H1 (cell line): ENCODE results near the gene STK31. TPM values are rescaled to one million over a fixed set of nuclear protein-coding genes. Genes with fewer than 3 reads are reported as not detected.

Experiments
- CTCF ChIA-PET: fragments of 300-600 bp; sonication (Branson Sonifier 250); formaldehyde crosslinking; loops from one replicate; lab custom pipeline; 2021; ENCODE audit not compliant: partially characterized antibody; lab: Charles Lee
- POLR2A ChIA-PET: fragments of 300-600 bp; sonication (Branson Sonifier 250); formaldehyde crosslinking; loops from one replicate; lab custom pipeline; 2021; ENCODE audit warnings: inconsistent platforms; ENCODE audit not compliant: partially characterized antibody; lab: Charles Lee
- DNase-seq, 2 experiments: peaks; one replicate each; pipeline versions ENCODE4 v3.0.0 to v3.0.0-alpha.2; 2010 to 2022; ENCODE audit warnings: low spot score in 2 of 2, low read depth in 1 of 2, mixed read lengths in 1 of 2
- FAIRE-seq: peaks from 2 replicates; lab custom pipeline; 2011; peaks lifted over from hg19 to GRCh38; lab: Jason Lieb, UNC
- H2AFZ ChIP-seq: 2 replicates; pipeline ENCODE4 v1.8.1; 2012; ENCODE audit warnings: low read length, inconsistent platforms
- H2AK5ac ChIP-seq: 2 replicates; pipeline ENCODE4 v1.6.1; 2013; ENCODE audit warnings: low read depth, low read length
- H2BK120ac ChIP-seq: replicated peaks from 2 replicates; pipeline ENCODE3; 2013; ENCODE audit warnings: low read depth, low read length, inconsistent platforms
- H2BK12ac ChIP-seq: 2 replicates; pipeline ENCODE4 v1.6.1; 2013; ENCODE audit warnings: low read depth, low read length
- H2BK15ac ChIP-seq: 2 replicates; pipeline ENCODE4 v1.6.1; 2013; ENCODE audit warnings: low read length
- H2BK20ac ChIP-seq: 2 replicates; pipeline ENCODE4 v1.6.1; 2013; ENCODE audit warnings: low read length
- H2BK5ac ChIP-seq: 2 replicates; pipeline ENCODE4 v1.6.1; 2013; ENCODE audit warnings: low read depth, low read length
- H3K14ac ChIP-seq: 2 replicates; pipeline ENCODE4 v1.6.1; 2013; ENCODE audit warnings: inconsistent platforms; ENCODE audit not compliant: insufficient read length
- H3K18ac ChIP-seq: 2 replicates; pipeline ENCODE4 v1.6.1; 2013; ENCODE audit warnings: low read length; ENCODE audit errors: extremely low read depth
- H3K23ac ChIP-seq: 2 replicates; pipeline ENCODE4 v1.6.1; 2013; ENCODE audit warnings: inconsistent platforms; ENCODE audit not compliant: insufficient read length
- H3K23me2 ChIP-seq: 2 replicates; pipeline ENCODE4 v1.6.1; 2013; ENCODE audit warnings: low read depth, low read length
- H3K27ac ChIP-seq: 2 replicates; pipeline ENCODE4 v1.6.1; 2011; ENCODE audit warnings: low read depth, low read length, inconsistent platforms
- H3K27me3 ChIP-seq, 4 experiments: replicated peaks in 1 of 4; 1 replicate in 1 of 4; 2 replicates in 3 of 4; pipeline versions ENCODE4 v1.6.1 to v1.8.1; 2011 to 2013; ENCODE audit warnings: low read length in 3 of 4, mild to moderate bottlenecking in 3 of 4, inconsistent platforms in 2 of 4, mixed read lengths in 2 of 4, moderate library complexity in 1 of 4; ENCODE audit not compliant: control insufficient read depth in 3 of 4, insufficient read depth in 3 of 4; ENCODE audit errors: extremely low read depth in 1 of 4
- H3K36me3 ChIP-seq, 4 experiments: 2 replicates each; pipeline versions ENCODE4 v1.6.1 to v1.8.1; 2011 to 2013; ENCODE audit warnings: mild to moderate bottlenecking in 4 of 4, low read length in 3 of 4, moderate library complexity in 2 of 4, control low read depth in 1 of 4, inconsistent platforms in 1 of 4; ENCODE audit not compliant: insufficient read depth in 4 of 4, control insufficient read depth in 2 of 4
- H3K4ac ChIP-seq: replicated peaks from 2 replicates; pipeline ENCODE3; 2013; ENCODE audit warnings: low read length, low read depth, mixed read lengths, inconsistent platforms; ENCODE audit not compliant: insufficient read length
- H3K4me1 ChIP-seq, 4 experiments: replicated peaks in 1 of 4; 1 replicate in 1 of 4; 2 replicates in 3 of 4; pipeline versions ENCODE4 v1.6.1 to v1.8.1; 2011 to 2013; ENCODE audit warnings: low read length in 3 of 4, inconsistent platforms in 2 of 4, mixed read lengths in 1 of 4; ENCODE audit not compliant: insufficient read depth in 4 of 4, control insufficient read depth in 3 of 4
- H3K4me2 ChIP-seq, 2 experiments: 2 replicates each; pipeline versions ENCODE4 v1.6.1 to v1.8.1; 2011 to 2013; ENCODE audit warnings: low read depth in 2 of 2, low read length in 2 of 2, control low read depth in 1 of 2, inconsistent platforms in 1 of 2, mild to moderate bottlenecking in 1 of 2; ENCODE audit not compliant: insufficient read depth in 1 of 2
- H3K4me3 ChIP-seq, 4 experiments: fragments of 200-600, 300-600 bp in 1 of 4; sonication (generic), shearing (Covaris generic), sonication (Bioruptor Twin) in 1 of 4; 2 replicates each; pipeline versions ENCODE4 v1.5.1 to v1.8.1; 2011 to 2016; ENCODE audit warnings: low read length in 4 of 4, low read depth in 3 of 4, control low read depth in 2 of 4, inconsistent platforms in 2 of 4, mild to moderate bottlenecking in 2 of 4, mixed read lengths in 1 of 4, moderate library complexity in 1 of 4; ENCODE audit not compliant: insufficient read depth in 2 of 4; ENCODE audit errors: extremely low read depth in 1 of 4
- H3K56ac ChIP-seq: replicated peaks from 2 replicates; pipeline ENCODE3; 2013; ENCODE audit warnings: low read depth, mild to moderate bottlenecking, mixed read lengths, low read length, inconsistent platforms; ENCODE audit not compliant: insufficient read length
- H3K79me1 ChIP-seq: 2 replicates; pipeline ENCODE4 v1.6.1; 2013; ENCODE audit warnings: low read depth, low read length, control low read depth
- H3K79me2 ChIP-seq, 2 experiments: 2 replicates each; pipeline versions ENCODE4 v1.6.1 to v1.8.1; 2012 to 2013; ENCODE audit warnings: low read length in 2 of 2, mild to moderate bottlenecking in 2 of 2, inconsistent platforms in 1 of 2; ENCODE audit not compliant: insufficient read depth in 2 of 2, control insufficient read depth in 1 of 2
- H3K9ac ChIP-seq, 4 experiments: replicated peaks in 1 of 4; 1 replicate in 1 of 4; 2 replicates in 3 of 4; pipeline versions ENCODE4 v1.6.1 to v1.8.1; 2011 to 2013; ENCODE audit warnings: low read depth in 3 of 4, low read length in 3 of 4, control low read depth in 2 of 4, mild to moderate bottlenecking in 2 of 4, moderate library complexity in 2 of 4, inconsistent platforms in 1 of 4; ENCODE audit errors: extremely low read depth in 1 of 4
- H3K9me3 ChIP-seq, 2 experiments: 2 replicates each; pipeline versions ENCODE4 v1.6.1 to v1.8.1; 2012 to 2013; ENCODE audit warnings: mild to moderate bottlenecking in 2 of 2, moderate library complexity in 2 of 2, control low read depth in 1 of 2, inconsistent platforms in 1 of 2, low read depth in 1 of 2, low read length in 1 of 2, mixed read lengths in 1 of 2; ENCODE audit not compliant: insufficient read depth in 2 of 2
- H4K20me1 ChIP-seq, 2 experiments: replicated peaks in 1 of 2; 2 replicates each; pipeline versions ENCODE3 to v1.8.1; 2011 to 2013; ENCODE audit warnings: inconsistent platforms in 2 of 2, low read length in 2 of 2, mild to moderate bottlenecking in 1 of 2; ENCODE audit not compliant: insufficient read depth in 2 of 2, control insufficient read depth in 1 of 2
- H4K5ac ChIP-seq: 2 replicates; pipeline ENCODE4 v1.6.1; 2013; ENCODE audit warnings: low read length, low read depth, mixed read lengths, inconsistent platforms; ENCODE audit not compliant: insufficient read length
- H4K8ac ChIP-seq: 2 replicates; pipeline ENCODE4 v1.8.0; 2013; ENCODE audit warnings: mild to moderate bottlenecking, moderate library complexity, low read length, inconsistent platforms; ENCODE audit not compliant: insufficient read depth; ENCODE audit errors: extremely low read depth
- H4K91ac ChIP-seq: replicated peaks from 2 replicates; pipeline ENCODE3; 2013; ENCODE audit warnings: low read length, mixed read lengths, inconsistent platforms; ENCODE audit not compliant: insufficient read length
- CREB1 ChIP-seq: IDR thresholded peaks from 2 replicates; pipeline ENCODE4 v1.6.1; 2012; ENCODE audit warnings: inconsistent platforms
- EGR1 ChIP-seq: IDR thresholded peaks from 2 replicates; pipeline ENCODE4 v1.6.1; 2011; ENCODE audit warnings: low read depth, low read length, borderline replicate concordance
- FOSL1 ChIP-seq: IDR thresholded peaks from 2 replicates; pipeline ENCODE4 v1.6.1; 2011; ENCODE audit warnings: mild to moderate bottlenecking, low read depth, low read length, moderate library complexity; ENCODE audit not compliant: insufficient read depth
- HDAC6 ChIP-seq: IDR thresholded peaks from one replicate; pipeline ENCODE4 v1.7.1; 2012; ENCODE audit warnings: low read depth, mild to moderate bottlenecking, inconsistent platforms, low read length, moderate library complexity
- KDM5A ChIP-seq: fragments of 200-600 bp; IDR thresholded peaks from 2 replicates; pipeline ENCODE4 v1.7.1; 2012; ENCODE audit warnings: mild to moderate bottlenecking, low read length, inconsistent platforms, mixed read lengths
- PHF8 ChIP-seq: fragments of 200-600 bp; sonication (generic); conservative IDR thresholded peaks from 2 replicates; pipeline ENCODE4 v1.7.1; 2012; ENCODE audit warnings: low read depth, mild to moderate bottlenecking, inconsistent platforms, low read length, moderate library complexity
- ZNF274 ChIP-seq: IDR thresholded peaks from 2 replicates; pipeline ENCODE4 v1.7.0; 2012; ENCODE audit warnings: low read length, borderline replicate concordance; ENCODE audit errors: extremely low read depth
- WGBS, 2 experiments: shearing (Covaris generic) in 1 of 2; methylation state at CpG; one replicate each; pipeline versions ENCODE4 v1.1.6 to v1.1.7; 2013 to 2015; ENCODE audit warnings: low lambda C conversion rate in 2 of 2, mixed read lengths in 2 of 2, inconsistent platforms in 1 of 2, low coverage in 1 of 2, missing lambda C conversion rate in 1 of 2; ENCODE audit not compliant: insufficient replicate concordance in 2 of 2, insufficient coverage in 1 of 2, insufficient read length in 1 of 2; ENCODE audit errors: extremely low coverage in 1 of 2, missing lambda C conversion rate in 1 of 2; 5-methylcytosine and 5-hydroxymethylcytosine counted together
- polyA plus RNA-seq, 7 experiments: library from polyadenylated mRNA; depleted of rRNA in 3 of 7; stranded (reverse) in 5 of 7; unstranded in 2 of 7; fragments of >200 nt in 5 of 7; fragments of 200-250 nt in 2 of 7; gene quantifications; 1 replicate in 5 of 7; 2 replicates in 1 of 7; 4 replicates in 1 of 7; pipeline versions ENCODE4 v1.2.1 to v1.2.3, GENCODE V29; 2011 to 2013; ENCODE audit warnings: missing spikeins in 2 of 7, mixed read lengths in 2 of 7
- total RNA-seq: library from RNA; stranded (reverse); fragmentation: NEBNext Ultra II Directional; extraction: Animal tissue kit (Norgen Biotek cat#: 25700); gene quantifications from 2 replicates; pipeline ENCODE4 v1.2.1, GENCODE V29; 2021

Gene STK31
- total and polyA plus RNA-seq, 2 of the 8 experiments (the other 6 are each of a cell fraction or from before 2014, with no cell fraction given) = 0.15 to 0.32 TPM

DNA sequence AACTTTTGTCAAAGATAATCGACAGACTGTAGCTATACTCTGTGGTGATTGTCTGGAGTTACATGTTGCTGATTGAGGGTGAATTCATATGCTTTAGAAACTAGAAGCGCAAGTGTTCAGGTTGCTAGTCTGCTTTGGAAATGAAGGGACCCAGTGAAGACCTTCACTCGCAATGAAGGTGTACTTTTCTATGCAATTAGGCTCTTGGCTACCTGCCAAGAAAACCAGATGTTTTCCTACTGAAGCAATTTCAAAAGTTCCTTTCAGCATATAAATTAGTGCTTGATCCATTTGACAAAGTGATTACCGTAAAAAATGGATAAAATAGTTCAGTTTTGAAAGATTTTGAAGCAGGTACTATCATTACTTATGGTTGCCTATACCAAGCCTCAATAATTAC lies 10.0 kb upstream of the STK31 start:
- no peaks in the 10 kb centered on the region for H3K23me2 ChIP-seq
- no peak overlapping the region for H3K18ac ChIP-seq
- 88% methylated on average over 4 of the region's 4 CpGs; no CpG with 5 or more reads in 1 of the 2 experiments for WGBS, 2 experiments
- no peak overlapping the region for H2AFZ ChIP-seq
- H3K27me3 ChIP-seq = no peaks in the 10 kb centered on the region
- no peak overlapping the region for H4K8ac ChIP-seq
- H3K4me2 ChIP-seq = no peak overlapping the region
- H3K36me3 ChIP-seq = peaks cover 8 to 34% (median 25%) of the 10 kb centered on the region in 4 experiments
- H3K23ac ChIP-seq = no peak overlapping the region
- no peak overlapping the region for H3K27ac ChIP-seq
- ChIA-PET CTCF (interaction anchor here (3.7 to 7.5 kb wide), 2 partner anchors 8 to 14 kb away, joined by 24 to 79 read pairs; partner anchors contain the start of gene STK31), POLR2A (no interaction called here)
- no peak overlapping the region for H4K91ac ChIP-seq
- peaks cover 0 to 5% of the 10 kb centered on the region in 2 experiments; a peak in 1 of 4 replicates for H3K9me3 ChIP-seq
- H2BK12ac ChIP-seq = no peak overlapping the region
- no peak overlapping the region for H2BK15ac ChIP-seq
- H3K4me3 ChIP-seq = no peak overlapping the region
- H2BK5ac ChIP-seq = no peak overlapping the region
- no peak overlapping the region for H3K4ac ChIP-seq
- H2BK120ac ChIP-seq = no peak overlapping the region
- no peak overlapping the region for H3K9ac ChIP-seq
- no peaks in the 10 kb centered on the region for H3K79me2 ChIP-seq
- TF ChIP-seq FOSL1 (no peak), PHF8 (no peak), CREB1 (no peak), EGR1 (no peak), ZNF274 (no peak), HDAC6 (no peak), KDM5A (no peak)
- TF ChIP-seq, all 59 proteins: peak for 0
- Histone ChIP-seq H2BK20ac (no peak overlapping the region), H2AK5ac (no peak overlapping the region), H3K4me1 (no peaks in the 10 kb centered on the region), H4K5ac (no peak overlapping the region), H4K20me1 (no peaks in the 10 kb centered on the region), H3K14ac (no peak overlapping the region), H3K79me1 (no peaks in the 10 kb centered on the region), H3K56ac (no peak overlapping the region)
- FAIRE-seq = no peak
- no peak for DNase-seq
